H9 (cell line): Measurements from ENCODE around the gene SNX30. TPM values are rescaled to one million over a fixed set of nuclear protein-coding genes. Genes with fewer than 3 reads are reported as not detected.

Experiments used
- DNase-seq: peaks from one replicate; pipeline ENCODE4 v3.0.0-alpha.2; 2017
- H2AFZ ChIP-seq: one replicate; pipeline ENCODE4 v1.6.1; 2013; ENCODE audit warnings: mild to moderate bottlenecking, low read length, control low read depth, moderate library complexity
- H2AK5ac ChIP-seq: 2 replicates; pipeline ENCODE4 v1.6.1; 2013; ENCODE audit warnings: low read length, control low read depth, mixed read lengths; ENCODE audit not compliant: insufficient read length
- H2BK120ac ChIP-seq: one replicate; pipeline ENCODE4 v1.6.1; 2013; ENCODE audit warnings: low read depth, mild to moderate bottlenecking, low read length, control low read depth, inconsistent platforms; ENCODE audit not compliant: poor library complexity, severe bottlenecking
- H2BK12ac ChIP-seq: 2 replicates; pipeline ENCODE4 v1.6.1; 2013; ENCODE audit warnings: low read length, control low read depth, mixed read lengths, low read depth; ENCODE audit not compliant: insufficient read length
- H2BK15ac ChIP-seq: 2 replicates; pipeline ENCODE4 v1.6.1; 2013; ENCODE audit warnings: low read depth, low read length, control low read depth
- H2BK20ac ChIP-seq: one replicate; pipeline ENCODE4 v1.6.1; 2013; ENCODE audit warnings: low read depth, mild to moderate bottlenecking, low read length, control low read depth, inconsistent platforms; ENCODE audit not compliant: poor library complexity, severe bottlenecking
- H2BK5ac ChIP-seq: 2 replicates; pipeline ENCODE4 v1.6.1; 2013; ENCODE audit warnings: low read length, control low read depth, mixed read lengths; ENCODE audit not compliant: insufficient read length
- H3K14ac ChIP-seq: 2 replicates; pipeline ENCODE4 v1.6.1; 2013; ENCODE audit warnings: low read length, control low read depth; ENCODE audit not compliant: insufficient read depth
- H3K18ac ChIP-seq: 2 replicates; pipeline ENCODE4 v1.6.1; 2013; ENCODE audit warnings: low read depth, mild to moderate bottlenecking, mixed read lengths, low read length, control low read depth; ENCODE audit not compliant: insufficient read length
- H3K23ac ChIP-seq: 2 replicates; pipeline ENCODE4 v1.6.1; 2013; ENCODE audit warnings: low read length, control low read depth, mixed read lengths, low read depth; ENCODE audit not compliant: insufficient read length
- H3K23me2 ChIP-seq: 2 replicates; pipeline ENCODE4 v1.6.1; 2013; ENCODE audit warnings: low read depth, mild to moderate bottlenecking, mixed read lengths, low read length, control low read depth; ENCODE audit not compliant: insufficient read length, poor library complexity, severe bottlenecking
- H3K27ac ChIP-seq: 2 replicates; pipeline ENCODE4 v1.5.1; 2013; ENCODE audit warnings: low read length, control low read depth, mixed read lengths, low read depth; ENCODE audit not compliant: insufficient read length
- H3K27me3 ChIP-seq: 2 replicates; pipeline ENCODE4 v1.6.1; 2013; ENCODE audit warnings: low read length, control low read depth, inconsistent platforms; ENCODE audit not compliant: insufficient read depth
- H3K4ac ChIP-seq: 2 replicates; pipeline ENCODE4 v1.6.1; 2013; ENCODE audit warnings: low read depth, mild to moderate bottlenecking, control low read depth, inconsistent platforms, low read length, moderate library complexity
- H3K4me1 ChIP-seq: 2 replicates; pipeline ENCODE4 v1.6.1; 2013; ENCODE audit warnings: low read length, control low read depth, inconsistent platforms; ENCODE audit not compliant: insufficient read depth
- H3K4me2 ChIP-seq: 2 replicates; pipeline ENCODE4 v1.6.1; 2013; ENCODE audit warnings: low read length, control low read depth, mixed read lengths; ENCODE audit not compliant: insufficient read length, insufficient read depth
- H3K56ac ChIP-seq: 2 replicates; pipeline ENCODE4 v1.6.1; 2013; ENCODE audit warnings: low read depth, mild to moderate bottlenecking, mixed read lengths, low read length, control low read depth; ENCODE audit not compliant: insufficient read length
- H3K79me1 ChIP-seq: 2 replicates; pipeline ENCODE4 v1.6.1; 2013; ENCODE audit warnings: low read depth, mild to moderate bottlenecking, moderate library complexity, low read length, control low read depth, inconsistent platforms; ENCODE audit not compliant: insufficient read depth, poor library complexity, severe bottlenecking
- H3K79me2 ChIP-seq: 2 replicates; pipeline ENCODE4 v1.6.1; 2013; ENCODE audit warnings: low read length, control low read depth, inconsistent platforms; ENCODE audit not compliant: insufficient read depth
- H3K9ac ChIP-seq: 2 replicates; pipeline ENCODE4 v1.6.1; 2013; ENCODE audit warnings: low read length, control low read depth, mixed read lengths; ENCODE audit not compliant: insufficient read length; ENCODE audit errors: extremely low read depth
- H3K9me3 ChIP-seq: one replicate; pipeline ENCODE4 v1.6.1; 2013; ENCODE audit warnings: low read depth, low read length, inconsistent platforms; ENCODE audit not compliant: control insufficient read depth
- H3T11ph ChIP-seq: one replicate; pipeline ENCODE4 v1.6.1; 2013; ENCODE audit warnings: mild to moderate bottlenecking, low read length, control low read depth, inconsistent platforms
- H4K20me1 ChIP-seq: one replicate; pipeline ENCODE4 v1.6.1; 2013; ENCODE audit not compliant: control insufficient read depth, insufficient read length, insufficient read depth
- H4K5ac ChIP-seq: 2 replicates; pipeline ENCODE4 v1.6.1; 2013; ENCODE audit warnings: low read depth, mild to moderate bottlenecking, mixed read lengths, low read length, control low read depth; ENCODE audit not compliant: insufficient read length
- H4K8ac ChIP-seq: replicated peaks from 2 replicates; pipeline ENCODE4 v1.6.1; 2013; ENCODE audit warnings: low read length, control low read depth, mixed read lengths, low read depth; ENCODE audit not compliant: insufficient read length
- H4K91ac ChIP-seq: 2 replicates; pipeline ENCODE4 v1.6.1; 2013; ENCODE audit warnings: low read depth, mild to moderate bottlenecking, moderate library complexity, mixed read lengths, low read length, control low read depth; ENCODE audit not compliant: insufficient read length
- H3K27ac Mint-ChIP-seq, 3 experiments: 2 replicates in 2 of 3; 3 replicates in 1 of 3; pipeline ENCODE4 v1.8.0; 2020 to 2021; ENCODE audit warnings: mixed read lengths in 3 of 3, mild to moderate bottlenecking in 1 of 3, moderate library complexity in 1 of 3
- H3K27me3 Mint-ChIP-seq: 2 replicates; pipeline ENCODE4 v1.8.0; 2021; ENCODE audit warnings: low read depth, mild to moderate bottlenecking, moderate library complexity, mixed read lengths
- H3K36me3 Mint-ChIP-seq, 3 experiments: 2 replicates in 2 of 3; 3 replicates in 1 of 3; pipeline ENCODE4 v1.8.0; 2020 to 2021; ENCODE audit warnings: low read depth in 3 of 3, mixed read lengths in 3 of 3; ENCODE audit not compliant: insufficient read depth in 1 of 3
- H3K4me1 Mint-ChIP-seq, 2 experiments: 2 replicates each; pipeline ENCODE4 v1.8.0; 2020; ENCODE audit warnings: mixed read lengths in 2 of 2
- H3K4me3 Mint-ChIP-seq, 2 experiments: 2 replicates in 1 of 2; 3 replicates in 1 of 2; pipeline ENCODE4 v1.8.0; 2020 to 2021; ENCODE audit warnings: mild to moderate bottlenecking in 2 of 2, mixed read lengths in 2 of 2, moderate library complexity in 1 of 2
- H3K9me3 Mint-ChIP-seq, 2 experiments: 2 replicates in 1 of 2; 3 replicates in 1 of 2; pipeline ENCODE4 v1.8.0; 2020; ENCODE audit warnings: mild to moderate bottlenecking in 2 of 2, mixed read lengths in 2 of 2, moderate library complexity in 1 of 2
- CTCF ChIP-seq: fragments of 200-600 bp; sonication (generic); conservative IDR thresholded peaks from 3 replicates; pipeline ENCODE4 v1.8.0; 2021; ENCODE audit warnings: antibody characterized with exemption, mild to moderate bottlenecking
- WGBS: extraction: QIAGEN DNeasy Blood & Tissue Kit; methylation state at CpG from one replicate; pipeline ENCODE4 v1.1.7; 2013; ENCODE audit warnings: missing lambda C conversion rate, low lambda C conversion rate, mixed read lengths; ENCODE audit not compliant: insufficient read length; ENCODE audit errors: extremely low coverage; 5-methylcytosine and 5-hydroxymethylcytosine counted together
- total RNA-seq: library from RNA; stranded (reverse); gene quantifications from 2 replicates; pipeline ENCODE4 v1.2.1, GENCODE V29; 2021

Gene SNX30
- total RNA-seq, 1 experiment from 2014 or later = 10.3 TPM

GRCh38 chr9:112809906-112810305 is 59.3 kb downstream of the SNX30 start:
- Mint-ChIP-seq H3K36me3 (peaks cover 2 to 13% (median 13%) of the 10 kb centered on the region in 3 experiments; a peak in 6 of 7 replicates), H3K27ac (no peak overlapping the region), H3K4me3 (no peak overlapping the region), H3K9me3 (no peaks in the 10 kb centered on the region), H3K4me1 (peaks cover 3% of the 10 kb centered on the region in 2 experiments), H3K27me3 (no peaks in the 10 kb centered on the region)
- H2AK5ac ChIP-seq = no peak overlapping the region
- H4K91ac ChIP-seq = no peak overlapping the region
- no peak overlapping the region for H3K27ac ChIP-seq
- no peak overlapping the region for H3K18ac ChIP-seq
- no peak overlapping the region for H3K4me2 ChIP-seq
- no peak overlapping the region for H2AFZ ChIP-seq
- no CpG with 5 or more reads among the region's 6 CpGs for WGBS
- H2BK120ac ChIP-seq = no peak overlapping the region
- H3K9ac ChIP-seq = no peak overlapping the region
- no peaks in the 10 kb centered on the region for H3K79me1 ChIP-seq
- H3K14ac ChIP-seq = no peak overlapping the region
- no peak overlapping the region for H2BK15ac ChIP-seq
- peaks cover 5% of the 10 kb centered on the region; the same call in 1 of the 2 replicates for H3K79me2 ChIP-seq
- no peaks in the 10 kb centered on the region for H3K23me2 ChIP-seq
- no peak overlapping the region for H2BK20ac ChIP-seq
- H3K23ac ChIP-seq = no peak overlapping the region
- H2BK12ac ChIP-seq = no peak overlapping the region
- H3T11ph ChIP-seq = no peak overlapping the region
- no peak for DNase-seq
- H2BK5ac ChIP-seq = no peak overlapping the region
- H3K56ac ChIP-seq = no peak overlapping the region
- peaks cover 7% of the 10 kb centered on the region; the same call in 1 of the 2 replicates for H3K4me1 ChIP-seq
- no peak overlapping the region for H3K4ac ChIP-seq
- H4K8ac ChIP-seq = no peak overlapping the region
- H4K20me1 ChIP-seq = peaks cover 3% of the 10 kb centered on the region
- no peaks in the 10 kb centered on the region for H3K9me3 ChIP-seq
- H4K5ac ChIP-seq = no peak overlapping the region
- TF ChIP-seq CTCF = no peak
- no peaks in the 10 kb centered on the region for H3K27me3 ChIP-seq
